ENCODE results near the gene BICC1. TPM values are rescaled to one million over a fixed set of nuclear protein-coding genes. Genes with fewer than 3 reads are reported as not detected.

Gene BICC1
- total RNA-seq, 1 experiment from 2014 or later = 11.8 TPM

- peak; percentile 12 for DNase-seq (ENCODE audit: low spot score)
These were observed 138.4 kb downstream of the BICC1 start for GRCh38 chr10:58651040-58651439.

GRCh38 chr10:58651742-58652141, 139.1 kb downstream of the BICC1 start:
- no peak for DNase-seq (ENCODE audit: low spot score)

- no peak for DNase-seq (ENCODE audit: low spot score)
These were observed 140.5 kb downstream of the BICC1 start for GRCh38 chr10:58653139-58653538.

- DNase-seq (ENCODE audit: low spot score) = peak; percentile 41
These were observed 148.0 kb downstream of the BICC1 start for GRCh38 chr10:58660575-58661255.

- DNase-seq (ENCODE audit: low spot score) = no peak
These were observed 148.7 kb downstream of the BICC1 start for GRCh38 chr10:58661336-58661735.

- DNase-seq (ENCODE audit: low spot score) = no peak
These were observed 149.2 kb downstream of the BICC1 start for GRCh38 chr10:58661902-58662301.

- peak; percentile 79 for DNase-seq (ENCODE audit: low spot score)
These were observed 149.6 kb downstream of the BICC1 start for GRCh38 chr10:58662314-58662713.

GRCh38 chr10:58665361-58665760, 152.7 kb downstream of the BICC1 start:
- DNase-seq (ENCODE audit: low spot score) = no peak

- peak; percentile 59 for DNase-seq (ENCODE audit: low spot score)
These were observed 153.4 kb downstream of the BICC1 start for GRCh38 chr10:58666024-58666423.

GRCh38 chr10:58667658-58668310, 155.1 kb downstream of the BICC1 start:
- DNase-seq (ENCODE audit: low spot score) = no peak

GRCh38 chr10:58672845-58673244, 160.2 kb downstream of the BICC1 start:
- DNase-seq (ENCODE audit: low spot score) = no peak

- no peak for DNase-seq (ENCODE audit: low spot score)
These were observed 161.6 kb downstream of the BICC1 start for GRCh38 chr10:58674251-58674650.

- DNase-seq (ENCODE audit: low spot score) = no peak
These were observed 162.6 kb downstream of the BICC1 start for GRCh38 chr10:58675321-58675720.

- no peak for DNase-seq (ENCODE audit: low spot score)
These were observed 178.9 kb downstream of the BICC1 start for GRCh38 chr10:58691528-58691927.

- DNase-seq (ENCODE audit: low spot score) = no peak
These were observed 181.2 kb downstream of the BICC1 start for GRCh38 chr10:58693919-58694318.

GRCh38 chr10:58695022-58695421, 182.3 kb downstream of the BICC1 start:
- no peak for DNase-seq (ENCODE audit: low spot score)

GRCh38 chr10:58696736-58697135, 184.1 kb downstream of the BICC1 start:
- no peak for DNase-seq (ENCODE audit: low spot score)

- no peak for DNase-seq (ENCODE audit: low spot score)
These were observed 185.0 kb downstream of the BICC1 start for GRCh38 chr10:58697691-58698090.

- DNase-seq (ENCODE audit: low spot score) = no peak
These were observed 186.2 kb downstream of the BICC1 start for GRCh38 chr10:58698777-58699356.

- no peak for DNase-seq (ENCODE audit: low spot score)
These were observed 187.9 kb downstream of the BICC1 start for GRCh38 chr10:58700591-58700990.

- DNase-seq (ENCODE audit: low spot score) = no peak
These were observed 188.9 kb downstream of the BICC1 start for GRCh38 chr10:58701405-58702135.

GRCh38 chr10:58704226-58704625, 191.6 kb downstream of the BICC1 start:
- DNase-seq (ENCODE audit: low spot score) = no peak
